ENCODE data around the gene POLA1. TPM values are rescaled to one million over a fixed set of nuclear protein-coding genes. Genes with fewer than 3 reads are reported as not detected.
A peak's percentile ranks its signal among the peaks of the same experiment; 100 is the strongest.

Gene POLA1
- total RNA-seq, 2 experiments from 2014 or later, result 28.1 TPM

GRCh38 chrX:25016361-25016671, 322.6 kb downstream of the POLA1 start:
- CTCF ChIA-PET, result no interaction called here
- H3K4me3 Mint-ChIP-seq, result no peak overlapping the region
- H3K9me3 Mint-ChIP-seq, result no peaks in the 10 kb centered on the region
- no peaks in the 10 kb centered on the region for H3K36me3 Mint-ChIP-seq (ENCODE audit: low read depth)
- DNase-seq, result no peak
- POLR2A ChIA-PET, result no interaction called here
- H3K4me1 Mint-ChIP-seq, result peaks cover 23% of the 10 kb centered on the region
- no peak overlapping the region for H3K27ac Mint-ChIP-seq
- H3K27me3 Mint-ChIP-seq, result peaks cover 61% of the 10 kb centered on the region

DNA sequence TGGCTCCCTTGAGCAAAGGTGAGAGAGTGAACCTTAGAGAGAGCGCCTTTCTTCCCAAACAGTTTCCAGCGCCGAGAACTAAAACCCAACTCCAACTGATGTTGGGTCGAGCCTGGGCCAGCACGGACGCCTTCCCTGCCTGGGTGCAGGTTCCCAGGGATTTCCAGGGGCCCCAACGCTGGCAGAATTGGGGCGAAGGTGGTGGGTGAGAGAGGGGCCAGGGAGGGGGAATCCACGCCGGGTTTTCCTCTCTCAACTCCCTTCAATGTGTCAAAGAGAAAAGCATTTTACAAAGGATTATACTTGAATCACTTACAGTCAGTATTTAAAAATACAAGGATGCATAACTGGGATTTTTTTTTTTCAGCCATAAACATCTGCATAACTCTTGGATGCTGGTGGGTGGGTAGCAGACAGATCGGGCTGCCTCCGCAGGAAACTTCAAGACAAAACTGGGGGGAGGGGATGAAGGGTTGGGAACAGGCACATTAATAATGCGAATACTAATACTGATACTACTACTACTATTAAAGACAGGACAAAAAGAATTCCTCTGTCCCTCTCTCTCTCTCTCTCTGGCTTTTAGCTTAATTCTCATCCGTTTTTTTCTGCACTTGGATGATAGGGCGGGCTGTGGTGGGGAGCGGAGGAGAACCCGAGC, 323.4 kb downstream of the POLA1 start:
- no peak for DNase-seq
- H3K4me3 Mint-ChIP-seq, result no peak overlapping the region
- ChIA-PET POLR2A (no interaction called here), CTCF (no interaction called here)
- no peaks in the 10 kb centered on the region for H3K36me3 Mint-ChIP-seq (ENCODE audit: low read depth)
- no peaks in the 10 kb centered on the region for H3K9me3 Mint-ChIP-seq
- no peak overlapping the region for H3K27ac Mint-ChIP-seq
- peaks cover 64% of the 10 kb centered on the region for H3K27me3 Mint-ChIP-seq
- peaks cover 31% of the 10 kb centered on the region for H3K4me1 Mint-ChIP-seq

DNA sequence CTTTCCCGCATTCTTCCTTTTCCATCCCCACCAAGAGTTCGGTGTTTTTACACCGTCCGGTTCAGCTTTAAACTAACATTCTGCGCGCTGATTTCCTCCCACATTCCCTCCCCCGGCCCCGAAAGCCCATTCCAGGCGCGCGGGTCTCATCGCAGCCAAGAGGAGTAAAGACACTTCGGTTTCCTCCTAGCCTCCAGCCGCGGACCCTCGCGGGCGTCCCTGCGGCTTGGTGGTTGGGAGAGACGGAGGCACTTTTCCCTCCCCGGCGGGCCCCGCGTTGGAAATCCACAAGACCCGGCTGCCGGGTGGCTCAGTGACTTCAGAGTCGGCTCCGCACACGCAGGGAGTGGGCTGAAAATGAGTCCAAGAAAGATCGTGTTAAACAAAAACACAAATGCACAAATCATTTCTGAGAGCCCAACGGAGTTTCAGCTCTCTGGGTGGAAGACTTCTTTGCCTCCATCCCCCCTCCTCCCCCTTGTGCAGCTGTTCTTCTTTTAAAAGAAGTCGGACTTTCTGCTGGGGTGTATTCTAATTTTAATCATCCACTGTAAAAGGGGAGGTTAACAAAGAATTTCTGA, 324.0 kb downstream of the POLA1 start:
- CTCF ChIA-PET, result no interaction called here
- POLR2A ChIA-PET, result no interaction called here
- H3K4me3 Mint-ChIP-seq, result no peak overlapping the region
- no peaks in the 10 kb centered on the region for H3K36me3 Mint-ChIP-seq (ENCODE audit: low read depth)
- no peak for DNase-seq
- H3K4me1 Mint-ChIP-seq, result peaks cover 33% of the 10 kb centered on the region
- H3K27ac Mint-ChIP-seq, result no peak overlapping the region
- H3K27me3 Mint-ChIP-seq, result peaks cover 69% of the 10 kb centered on the region
- no peaks in the 10 kb centered on the region for H3K9me3 Mint-ChIP-seq

DNA sequence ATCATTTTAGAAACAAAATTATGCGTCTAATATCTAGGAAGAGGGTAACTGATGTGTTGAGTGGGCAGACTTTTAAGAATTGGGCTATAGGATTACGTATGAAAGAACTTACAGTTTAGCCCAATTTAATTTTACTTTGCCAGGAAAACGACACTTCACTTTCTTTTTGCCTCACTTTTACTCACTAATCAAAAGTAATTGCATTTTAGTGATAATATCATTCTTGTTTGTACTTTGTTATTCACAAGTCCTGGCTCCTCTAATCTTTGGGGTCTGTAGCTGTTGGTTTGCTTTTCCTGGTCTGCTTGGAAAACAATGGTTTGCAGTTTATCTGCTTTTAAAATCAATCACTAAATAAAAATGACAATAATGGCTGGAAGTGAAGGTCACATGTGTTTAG, 325.0 kb downstream of the POLA1 start:
- Mint-ChIP-seq H3K27me3 (peaks cover 73% of the 10 kb centered on the region), H3K36me3 (ENCODE audit: low read depth) (no peaks in the 10 kb centered on the region), H3K27ac (no peak overlapping the region), H3K9me3 (no peaks in the 10 kb centered on the region), H3K4me1 (peaks cover 32% of the 10 kb centered on the region), H3K4me3 (no peak overlapping the region)
- ChIA-PET POLR2A (no interaction called here), CTCF (no interaction called here)
- DNase-seq, result no peak

GRCh38 chrX:25019707-25020390, 326.1 kb downstream of the POLA1 start:
- H3K36me3 Mint-ChIP-seq (ENCODE audit: low read depth), result no peaks in the 10 kb centered on the region
- peaks cover 27% of the 10 kb centered on the region for H3K4me1 Mint-ChIP-seq
- H3K27me3 Mint-ChIP-seq, result peaks cover 75% of the 10 kb centered on the region
- H3K27ac Mint-ChIP-seq, result no peak overlapping the region
- no peak for DNase-seq
- H3K9me3 Mint-ChIP-seq, result no peaks in the 10 kb centered on the region
- H3K4me3 Mint-ChIP-seq, result no peak overlapping the region
- ChIA-PET POLR2A (no interaction called here), CTCF (interaction anchor here (0.7 to 1.7 kb wide), 3 partner anchors 10 to 267 kb away, joined by 3 to 6 read pairs (median 3); no protein-coding TSS in a partner anchor)

DNA sequence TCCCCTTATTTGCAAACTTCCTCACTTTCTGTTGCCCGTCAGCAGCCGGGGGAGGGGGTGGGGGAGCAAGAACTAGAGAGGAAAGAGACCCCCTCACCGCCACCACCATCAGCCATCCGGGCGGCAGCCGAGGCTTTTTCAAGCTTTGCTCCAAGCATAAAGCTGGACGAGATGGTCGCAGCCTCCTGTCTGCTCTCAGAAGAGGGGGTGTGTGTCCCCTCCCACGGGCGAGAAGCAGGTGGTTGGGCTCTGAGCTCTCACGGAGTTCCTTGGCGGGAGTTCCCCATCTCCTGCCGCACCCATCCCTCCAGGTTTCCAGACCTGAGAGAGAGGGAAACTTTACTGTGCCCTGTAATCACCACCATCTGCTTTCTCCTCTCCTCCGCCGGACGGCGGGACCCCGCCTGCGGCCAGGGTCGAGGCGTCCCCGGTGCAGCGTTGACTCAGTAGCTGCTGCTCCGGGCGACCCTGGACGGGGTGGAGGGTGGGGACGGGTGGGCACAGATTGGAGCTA, 326.7 kb downstream of the POLA1 start:
- no peak for DNase-seq
- Mint-ChIP-seq H3K9me3 (no peaks in the 10 kb centered on the region), H3K36me3 (ENCODE audit: low read depth) (no peaks in the 10 kb centered on the region), H3K4me1 (peaks cover 25% of the 10 kb centered on the region), H3K27me3 (peaks cover 70% of the 10 kb centered on the region), H3K27ac (no peak overlapping the region), H3K4me3 (no peak overlapping the region)
- POLR2A ChIA-PET, result no interaction called here
- CTCF ChIA-PET, result interaction anchor here (0.7 to 1.7 kb wide), 4 partner anchors 10 to 268 kb away, joined by 3 to 6 read pairs (median 3); no protein-coding TSS in a partner anchor

DNA sequence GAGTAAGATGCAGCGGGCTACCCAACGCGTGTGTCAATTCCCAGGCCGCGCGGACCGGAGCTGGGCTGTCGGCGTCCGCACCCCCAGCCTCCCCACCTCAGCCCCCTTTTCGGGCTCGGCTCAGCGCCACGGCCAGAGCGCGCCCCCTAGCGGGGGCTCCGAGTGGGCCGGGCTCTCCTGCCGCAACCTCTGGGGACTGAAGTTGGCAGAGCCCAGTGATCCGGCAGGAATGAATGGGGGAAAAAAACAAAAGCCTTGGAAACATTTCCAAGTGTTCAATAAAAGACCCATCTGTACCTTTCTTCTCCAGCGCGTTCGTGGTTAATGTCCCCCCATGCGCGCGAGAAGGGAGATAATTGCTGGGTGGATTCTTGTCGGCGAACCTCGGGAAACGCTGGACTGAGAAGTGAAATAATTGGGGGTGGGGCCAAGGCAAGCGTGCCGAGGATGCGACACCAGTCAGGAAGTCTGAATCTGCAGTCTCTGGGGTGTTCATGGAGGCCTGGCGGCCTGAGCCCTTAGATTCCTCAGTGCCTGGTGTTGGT, 327.3 kb downstream of the POLA1 start:
- Mint-ChIP-seq H3K4me3 (no peak overlapping the region), H3K9me3 (no peaks in the 10 kb centered on the region), H3K36me3 (ENCODE audit: low read depth) (no peaks in the 10 kb centered on the region), H3K4me1 (peaks cover 24% of the 10 kb centered on the region), H3K27me3 (peaks cover 68% of the 10 kb centered on the region), H3K27ac (no peak overlapping the region)
- CTCF ChIA-PET, result interaction anchor here (0.6 to 1.7 kb wide), 8 partner anchors 11 to 268 kb away, joined by 3 to 8 read pairs (median 3); no protein-coding TSS in a partner anchor
- DNase-seq, result peak; percentile 38
- POLR2A ChIA-PET, result no interaction called here

DNA sequence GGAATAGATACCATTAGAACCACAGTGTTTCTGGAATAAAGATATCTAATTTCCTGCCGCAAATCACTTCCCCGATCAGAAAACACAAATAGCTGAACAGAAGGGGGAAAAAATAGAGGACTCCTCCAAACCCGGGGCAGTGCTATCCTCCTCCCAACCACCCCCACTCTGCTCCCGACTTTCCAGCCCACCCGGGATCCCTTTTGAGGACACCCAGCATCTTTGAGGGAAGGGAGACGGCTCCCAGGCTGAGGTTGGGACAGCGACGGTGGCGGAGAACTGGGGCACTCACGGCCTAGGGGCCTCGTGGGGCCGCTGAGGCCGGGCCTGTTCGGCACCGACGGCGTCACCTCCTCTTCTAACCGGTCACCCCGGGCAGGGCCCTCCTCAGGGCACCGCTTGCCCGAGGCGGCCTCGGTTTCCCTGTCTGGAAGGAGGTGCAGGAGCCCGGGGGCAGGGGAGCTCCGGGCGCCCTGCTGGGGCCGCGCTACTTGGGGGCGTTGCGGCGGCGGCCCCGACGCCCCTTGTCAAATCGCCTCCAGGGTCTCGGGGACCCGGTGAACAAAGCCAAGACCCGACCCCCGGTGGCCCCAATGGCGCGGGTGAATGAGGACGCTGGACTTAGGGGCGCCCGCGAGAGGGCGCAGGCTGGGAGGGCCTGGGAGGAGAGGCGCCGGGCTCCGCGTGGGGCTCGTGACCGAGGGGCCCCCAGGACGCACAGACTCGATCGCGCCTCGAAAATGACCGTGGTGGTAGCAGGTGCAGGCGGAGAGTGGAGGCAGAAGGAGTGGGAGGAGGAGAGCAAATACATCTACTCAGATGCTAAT, 329.0 kb downstream of the POLA1 start:
- H3K4me1 Mint-ChIP-seq, result peaks cover 17% of the 10 kb centered on the region
- H3K27me3 Mint-ChIP-seq, result peaks cover 51% of the 10 kb centered on the region
- no peaks in the 10 kb centered on the region for H3K36me3 Mint-ChIP-seq (ENCODE audit: low read depth)
- ChIA-PET CTCF (interaction anchor here (0.7 to 1.6 kb wide), 5 partner anchors 10 to 632 kb away, joined by 3 to 8 read pairs (median 4); no protein-coding TSS in a partner anchor), POLR2A (interaction anchor here (0.6 kb wide), 1 partner anchor 10 kb away, joined by 3 read pairs; no protein-coding TSS in a partner anchor)
- H3K27ac Mint-ChIP-seq, result no peak overlapping the region
- no peak for DNase-seq
- no peaks in the 10 kb centered on the region for H3K9me3 Mint-ChIP-seq
- no peak overlapping the region for H3K4me3 Mint-ChIP-seq

DNA sequence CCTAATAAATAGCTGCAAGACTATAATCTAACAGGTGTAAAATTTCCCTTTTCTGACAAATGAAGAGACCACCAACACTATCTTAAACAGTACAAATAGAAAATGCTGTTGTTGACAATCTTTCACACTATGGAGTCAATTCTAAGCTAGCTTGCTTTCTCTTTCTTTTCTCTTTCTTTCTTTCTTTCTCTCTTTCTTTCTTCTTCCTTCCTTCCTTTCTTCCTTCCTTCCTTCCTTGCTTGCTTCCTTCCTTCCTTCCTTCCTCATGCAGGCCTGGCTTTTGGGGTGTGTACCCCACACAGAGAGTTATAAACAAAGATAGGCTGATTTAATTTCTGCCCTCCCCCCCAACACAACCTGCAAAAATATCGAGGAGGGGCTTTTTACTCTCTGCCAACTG, 330.2 kb downstream of the POLA1 start:
- no peak for DNase-seq
- H3K4me1 Mint-ChIP-seq, result peaks cover 16% of the 10 kb centered on the region
- H3K4me3 Mint-ChIP-seq, result no peak overlapping the region
- POLR2A ChIA-PET, result no interaction called here
- CTCF ChIA-PET, result no interaction called here
- H3K9me3 Mint-ChIP-seq, result no peaks in the 10 kb centered on the region
- no peaks in the 10 kb centered on the region for H3K36me3 Mint-ChIP-seq (ENCODE audit: low read depth)
- peaks cover 46% of the 10 kb centered on the region for H3K27me3 Mint-ChIP-seq
- H3K27ac Mint-ChIP-seq, result no peak overlapping the region

DNA sequence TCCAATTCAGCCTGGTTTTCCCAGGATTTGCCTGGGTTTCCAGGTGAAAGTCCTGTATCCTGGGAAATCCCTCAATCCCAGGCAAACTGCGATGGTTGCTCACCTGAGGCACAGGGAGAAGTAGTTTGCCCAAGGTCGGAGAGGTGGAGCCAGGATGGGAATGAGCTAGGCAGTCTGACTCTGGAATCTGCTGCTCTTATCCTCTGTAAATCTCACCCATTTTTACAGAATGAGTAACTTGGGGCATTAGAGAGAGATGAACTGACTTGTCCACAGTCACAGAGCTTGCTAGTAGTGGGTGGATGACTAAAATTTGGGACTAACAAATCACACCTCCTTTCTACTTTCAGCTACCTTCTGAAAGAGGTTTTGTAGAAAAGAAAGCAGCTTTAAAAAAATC, 331.9 kb downstream of the POLA1 start:
- POLR2A ChIA-PET, result no interaction called here
- Mint-ChIP-seq H3K36me3 (ENCODE audit: low read depth) (no peaks in the 10 kb centered on the region), H3K27ac (no peak overlapping the region), H3K9me3 (no peaks in the 10 kb centered on the region), H3K27me3 (peaks cover 37% of the 10 kb centered on the region), H3K4me1 (peaks cover 15% of the 10 kb centered on the region), H3K4me3 (no peak overlapping the region)
- CTCF ChIA-PET, result interaction anchor here (2.3 kb wide), 1 partner anchor 118 kb away, joined by 6 read pairs; no protein-coding TSS in a partner anchor
- no peak for DNase-seq

GRCh38 chrX:25026576-25026975, 332.9 kb downstream of the POLA1 start:
- no peak for DNase-seq
- Mint-ChIP-seq H3K36me3 (ENCODE audit: low read depth) (no peaks in the 10 kb centered on the region), H3K4me1 (peaks cover 9% of the 10 kb centered on the region), H3K4me3 (no peak overlapping the region), H3K9me3 (no peaks in the 10 kb centered on the region), H3K27me3 (peaks cover 30% of the 10 kb centered on the region), H3K27ac (no peak overlapping the region)
- ChIA-PET CTCF (interaction anchor here (2.3 kb wide), 1 partner anchor 117 kb away, joined by 6 read pairs; no protein-coding TSS in a partner anchor), POLR2A (no interaction called here)

DNA sequence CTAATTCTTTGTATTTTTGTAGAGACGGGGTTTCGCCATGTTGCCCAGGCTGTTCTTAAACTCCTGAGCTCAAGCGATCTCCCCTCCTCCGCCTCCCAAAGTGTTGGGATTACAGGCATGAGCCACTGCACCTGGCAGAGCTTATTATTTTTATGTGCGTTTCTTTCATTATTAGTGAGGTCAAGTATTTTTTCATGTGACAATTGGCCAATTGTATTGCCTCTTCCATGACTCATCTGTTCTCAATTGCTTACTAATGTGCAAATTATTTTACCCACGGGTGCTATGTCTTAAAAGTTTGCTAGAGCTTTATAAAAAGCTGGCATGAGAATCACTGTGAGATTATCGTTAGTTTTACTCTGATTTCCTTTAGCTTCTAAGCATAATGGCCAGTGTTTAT, 335.0 kb downstream of the POLA1 start:
- Mint-ChIP-seq H3K9me3 (no peaks in the 10 kb centered on the region), H3K27ac (no peak overlapping the region), H3K36me3 (ENCODE audit: low read depth) (no peaks in the 10 kb centered on the region), H3K4me1 (no peaks in the 10 kb centered on the region), H3K4me3 (no peak overlapping the region), H3K27me3 (peaks cover 12% of the 10 kb centered on the region)
- POLR2A ChIA-PET, result no interaction called here
- no peak for DNase-seq
- CTCF ChIA-PET, result no interaction called here
